ENCODE data around the gene TMEM273.

GRCh38 chr10:49162761-49163310 lies 25.4 kb downstream of the TMEM273 start:
- TF ChIP-seq EZH2 (IDR thresholded peaks at IDR 0.05; ENCODE audit: low read length, missing control alignments) (no peak), CTCF (conservative IDR thresholded peaks at IDR 0.05 in 1 of 2, IDR thresholded peaks at IDR 0.05 in 1 of 2; ENCODE audit: low read depth in 1 of 2, low read length in 2 of 2) (no peak)
